ENCODE results near the gene EDEM3. TPM values are rescaled to one million over a fixed set of nuclear protein-coding genes. Genes with fewer than 3 reads are reported as not detected.

The EDEM3 gene
- total and polyA plus RNA-seq, 9 of the 15 experiments (the other 6 are each of a cell fraction or from before 2014, with no cell fraction given): 15.8 to 46.6 (median 28.0) TPM

GRCh38 chr1:184768467-184768866 is 13.8 kb upstream of the EDEM3 start (continued):
- peak; percentile 89 for TF ChIP-seq TEAD4 (IDR thresholded peaks at IDR 0.05; ENCODE audit: low read length)
- no peak for TF ChIP-seq TEAD4 (CRISPR knock-in tag; IDR thresholded peaks at IDR 0.05; ENCODE audit: borderline replicate concordance)
- TF ChIP-seq AFF1 (IDR thresholded peaks at IDR 0.05; ENCODE audit: low read depth in 1 of 2, partially characterized antibody in 2 of 2): peak in 1 of 2 experiments; percentile 60
- no peak for TF ChIP-seq GTF2B (IDR thresholded peaks at IDR 0.05; ENCODE audit: extremely low read depth, insufficient read length)
- peak; percentile 63; the same call in 1 of the 2 replicates for TF ChIP-seq ZEB2 (IDR thresholded peaks at IDR 0.05)
- peak; percentile 72 for TF ChIP-seq EHMT2 (IDR thresholded peaks at IDR 0.05)
- TF ChIP-seq E2F8 (IDR thresholded peaks at IDR 0.05; ENCODE audit: low read depth, partially characterized antibody): no peak
- peak in 1 of 3 experiments; percentile 50; a peak in 1 of 6 replicates for TF ChIP-seq ZBTB11 (CRISPR knock-in tag; IDR thresholded peaks at IDR 0.05)
- TF ChIP-seq BRF1 (IDR thresholded peaks at IDR 0.05; ENCODE audit: borderline replicate concordance, extremely low read depth, insufficient read length): no peak
- TF ChIP-seq NCOA2 (IDR thresholded peaks at IDR 0.05; ENCODE audit: partially characterized antibody in 2 of 2): no peak
- peak; percentile 87 for TF ChIP-seq TAL1 (IDR thresholded peaks at IDR 0.05)
- 0 out of 2 replicates have a peak, but pooled peaks have one; percentile 14 for TF ChIP-seq HEY1 (CRISPR knock-in tag; IDR thresholded peaks at IDR 0.05; ENCODE audit: borderline replicate concordance)
- no peak for TF ChIP-seq ZNF224 (CRISPR knock-in tag; IDR thresholded peaks at IDR 0.05)
- no peak for TF ChIP-seq TFAP4 (CRISPR knock-in tag; IDR thresholded peaks at IDR 0.05; ENCODE audit: borderline replicate concordance)
- TF ChIP-seq ZKSCAN3 (CRISPR knock-in tag; IDR thresholded peaks at IDR 0.05): no peak

All from K562 (cell line).